NCI-H2227 (cell line): ENCODE results near the gene NTS.

Experiments used
- DNase-seq: peaks from one replicate; lab custom pipeline; 2025; ENCODE audit not compliant: unreplicated experiment; lab: John Stamatoyannopoulos, UW

Gene NTS, protein sequence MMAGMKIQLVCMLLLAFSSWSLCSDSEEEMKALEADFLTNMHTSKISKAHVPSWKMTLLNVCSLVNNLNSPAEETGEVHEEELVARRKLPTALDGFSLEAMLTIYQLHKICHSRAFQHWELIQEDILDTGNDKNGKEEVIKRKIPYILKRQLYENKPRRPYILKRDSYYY

DNA sequence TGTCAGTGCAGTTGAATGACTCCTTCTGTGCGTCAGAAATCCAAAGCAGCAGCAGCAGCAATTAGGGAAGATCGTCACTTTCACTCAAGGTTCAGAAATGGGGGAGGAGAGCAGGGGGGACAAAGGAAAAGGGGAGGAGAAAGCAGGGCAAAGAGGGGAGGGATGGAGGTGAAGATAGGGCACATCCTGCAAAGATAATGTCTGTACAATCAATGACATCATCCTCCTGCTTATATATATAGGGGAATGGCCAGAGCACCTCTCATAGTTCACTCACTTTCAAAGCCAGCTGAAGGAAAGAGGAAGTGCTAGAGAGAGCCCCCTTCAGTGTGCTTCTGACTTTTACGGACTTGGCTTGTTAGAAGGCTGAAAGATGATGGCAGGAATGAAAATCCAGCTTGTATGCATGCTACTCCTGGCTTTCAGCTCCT is at the start of gene NTS:
Gene NTS (plus strand): TSS at position 265 of the 431 bp plus-strand sequence. CDS start 109 bp downstream, at position 374.
- peak; percentile 77 for DNase-seq

DNA sequence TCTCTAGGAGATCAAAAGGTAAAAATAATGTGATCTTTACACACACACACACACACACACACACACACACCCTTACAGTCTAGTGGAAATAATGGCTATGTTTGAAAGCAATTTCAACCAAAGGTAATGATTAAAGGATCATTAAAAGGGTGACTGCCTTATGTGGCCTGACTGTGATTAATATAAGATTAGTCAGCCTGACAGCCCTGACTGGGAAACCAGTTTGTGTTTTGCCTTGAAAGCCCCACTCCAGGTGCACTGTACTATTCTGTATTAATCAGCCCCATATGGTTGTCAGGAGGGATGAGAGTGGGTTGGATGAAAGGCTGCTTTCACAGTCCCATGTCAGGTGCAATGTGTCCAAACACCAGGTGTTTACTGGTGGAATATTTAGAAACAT is 48.3 kb upstream of the NTS start:
- DNase-seq = peak; percentile 76

GRCh38 chr12:85828576-85828975 is 45.5 kb upstream of the NTS start:
- no peak for DNase-seq

GRCh38 chr12:85829391-85829790 is 44.7 kb upstream of the NTS start:
- no peak for DNase-seq

DNA sequence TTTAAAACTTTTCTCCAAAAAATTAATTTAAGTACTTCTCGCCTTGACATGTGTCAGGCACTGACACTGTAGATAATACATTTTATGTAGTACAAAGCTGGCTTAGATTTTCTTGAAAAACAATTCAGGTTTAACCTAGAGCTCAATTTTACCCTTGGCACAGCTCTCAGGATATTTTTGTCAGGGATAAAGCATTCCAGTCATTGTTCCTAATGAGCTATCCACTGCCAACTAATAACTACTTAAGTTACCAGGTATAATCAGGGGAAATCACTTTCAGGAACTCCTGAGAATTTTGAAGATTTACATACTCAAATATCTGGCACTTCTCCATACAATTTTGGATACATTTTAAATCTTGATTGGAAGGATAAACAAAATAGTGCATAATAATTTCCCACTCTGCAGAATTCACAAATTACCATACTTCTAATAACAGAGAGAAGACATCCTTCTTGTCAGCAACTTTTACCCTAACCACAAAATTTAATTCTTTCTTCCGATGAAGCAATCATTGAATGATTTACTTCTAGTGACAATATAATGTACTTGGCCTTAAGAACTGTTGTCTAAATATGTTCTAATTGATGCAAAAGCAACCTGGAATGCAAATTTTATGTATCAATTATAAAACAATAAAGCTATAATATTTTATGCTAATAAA is 42.6 kb upstream of the NTS start:
- no peak for DNase-seq

DNA sequence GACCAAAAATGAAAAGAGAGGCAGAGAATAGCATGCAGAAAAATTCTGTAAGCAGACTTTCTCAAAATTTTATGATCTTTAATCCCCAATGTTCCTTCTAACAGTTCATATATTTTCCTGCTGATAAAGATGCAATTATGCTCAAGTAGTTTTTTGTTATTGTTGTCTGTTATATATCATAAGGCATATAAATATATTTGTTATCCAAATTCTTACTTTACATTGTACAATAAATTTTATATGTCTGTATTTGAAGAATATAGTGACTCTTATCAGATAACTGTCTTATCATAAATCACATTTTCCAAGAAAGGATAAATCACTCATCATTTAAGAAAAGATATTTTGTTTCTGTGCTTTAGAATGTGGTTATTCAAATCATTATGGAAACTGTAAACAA is 40.5 kb upstream of the NTS start:
- no peak for DNase-seq

GRCh38 chr12:85834378-85834777 is 39.7 kb upstream of the NTS start:
- DNase-seq = no peak

DNA sequence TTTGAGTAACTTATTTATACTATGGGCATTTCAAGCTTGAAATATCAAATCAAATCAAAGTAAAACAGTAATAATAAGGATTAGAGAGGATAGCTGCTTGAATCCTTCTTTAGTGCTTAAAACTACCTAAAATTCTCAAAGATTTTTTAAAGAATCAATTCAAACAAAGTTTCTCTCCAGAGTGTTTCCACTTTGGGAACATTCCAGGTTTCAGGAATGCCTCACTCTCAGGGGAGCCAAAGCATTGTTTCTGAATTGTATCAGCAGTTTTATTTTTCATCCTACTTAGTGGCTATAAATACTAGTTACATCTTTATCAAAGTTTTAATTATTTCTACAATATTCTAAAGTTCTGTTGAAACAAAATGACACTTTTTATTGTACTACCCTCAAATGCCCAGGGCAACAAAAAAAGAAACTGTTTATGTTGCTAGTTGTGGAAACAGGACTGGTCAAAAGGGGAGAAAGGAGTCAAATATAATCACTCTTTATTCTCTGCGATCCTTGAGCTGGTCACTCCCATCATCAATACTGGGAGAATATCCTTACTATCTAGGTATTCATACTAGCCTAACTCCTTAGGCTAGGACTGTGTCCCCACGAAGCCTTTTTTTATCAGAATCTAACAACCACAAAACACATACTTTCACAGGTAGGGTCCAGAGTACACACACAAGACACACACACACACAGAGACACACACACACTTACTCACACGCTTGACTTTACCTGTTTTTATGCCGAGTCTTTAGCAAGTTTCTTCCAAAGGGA is 38.5 kb upstream of the NTS start:
- DNase-seq = no peak

DNA sequence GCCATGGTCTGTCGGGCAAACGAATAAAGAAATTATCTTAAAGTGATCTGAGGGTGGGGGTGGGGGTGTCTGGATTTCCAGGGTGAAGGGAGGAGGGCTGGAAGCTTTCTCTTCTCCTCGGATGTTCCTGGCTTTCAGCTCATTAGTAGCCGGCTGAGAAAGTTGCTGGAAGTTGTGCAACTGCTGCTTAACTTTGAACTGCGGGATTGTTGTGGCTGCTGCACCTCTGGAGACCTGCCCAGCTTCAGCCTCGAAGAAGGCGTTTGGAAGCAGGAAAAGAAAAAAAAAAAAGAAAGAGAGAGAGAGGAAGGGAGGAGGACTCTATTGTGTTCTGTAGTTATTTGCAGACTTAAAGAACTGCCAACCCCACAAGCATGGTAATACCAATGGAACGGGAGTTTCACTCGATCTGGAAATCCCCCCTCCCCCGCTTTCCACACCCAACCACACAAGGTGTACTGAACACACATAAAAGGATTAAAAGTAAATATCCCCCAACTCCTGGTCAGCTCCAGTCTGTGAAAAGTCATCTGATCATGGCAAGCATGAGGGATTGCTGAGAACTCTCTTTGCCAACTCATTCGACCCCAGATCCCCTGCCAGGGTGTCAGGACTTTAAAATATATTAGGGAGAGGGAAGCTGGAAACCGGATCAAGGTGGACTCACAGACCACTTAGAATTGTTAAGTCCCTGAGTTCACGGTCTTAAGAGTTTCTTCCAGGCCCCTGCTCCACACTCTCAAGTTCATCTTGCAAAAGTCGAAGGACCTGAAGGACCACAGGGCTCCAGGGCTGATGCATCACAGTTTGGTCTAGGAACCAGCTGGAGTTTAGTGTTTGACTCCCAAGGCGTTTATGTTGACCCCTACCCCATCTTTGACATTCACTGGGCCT is 37.7 kb upstream of the NTS start, which contains the start of gene RASSF9:
Gene RASSF9 (minus strand): TSS at position 213 of the 894 bp plus-strand sequence. CDS start 208 bp downstream, at position 5.
- no peak for DNase-seq

GRCh38 chr12:85843606-85844310 is 30.3 kb upstream of the NTS start:
- no peak for DNase-seq

DNA sequence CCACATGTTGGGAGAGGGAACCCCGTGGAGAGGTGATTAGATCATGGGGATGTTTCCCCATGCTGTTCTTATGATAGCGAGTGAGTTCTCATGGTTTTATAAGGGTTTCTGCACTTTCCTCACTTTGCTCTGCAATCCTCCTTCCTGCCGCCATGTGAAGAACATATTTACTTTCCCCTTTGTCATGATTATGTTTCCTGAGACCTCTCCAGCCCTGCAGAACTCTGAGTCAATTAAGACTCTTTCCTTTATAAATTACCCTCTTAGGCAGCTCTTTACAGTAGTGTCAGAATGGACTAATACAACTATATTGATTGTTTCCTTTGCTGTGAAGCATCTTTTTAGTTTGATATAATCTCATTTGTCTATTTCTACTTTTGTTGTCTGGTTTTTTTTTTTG is 24.8 kb upstream of the NTS start:
- no peak for DNase-seq

DNA sequence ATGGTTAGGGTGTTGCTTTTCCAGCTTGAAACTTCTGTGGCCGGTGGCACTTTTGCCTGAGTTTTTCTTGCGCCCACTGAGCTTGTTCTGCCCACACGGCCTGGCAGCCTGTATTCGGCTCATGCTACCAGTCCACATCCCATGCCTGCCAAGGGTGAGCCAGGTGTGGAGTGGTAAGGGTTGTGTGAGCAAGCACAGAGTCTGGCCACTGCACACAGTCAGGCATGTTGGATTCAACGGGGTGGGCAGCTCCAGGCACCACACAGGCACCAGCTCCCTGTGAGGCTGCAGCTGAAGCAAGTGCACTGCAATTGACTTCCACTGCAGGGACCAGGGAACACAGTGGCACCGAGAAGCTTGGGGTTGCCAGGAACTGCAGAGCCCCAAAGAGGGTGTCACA is 18.8 kb upstream of the NTS start:
- no peak for DNase-seq

DNA sequence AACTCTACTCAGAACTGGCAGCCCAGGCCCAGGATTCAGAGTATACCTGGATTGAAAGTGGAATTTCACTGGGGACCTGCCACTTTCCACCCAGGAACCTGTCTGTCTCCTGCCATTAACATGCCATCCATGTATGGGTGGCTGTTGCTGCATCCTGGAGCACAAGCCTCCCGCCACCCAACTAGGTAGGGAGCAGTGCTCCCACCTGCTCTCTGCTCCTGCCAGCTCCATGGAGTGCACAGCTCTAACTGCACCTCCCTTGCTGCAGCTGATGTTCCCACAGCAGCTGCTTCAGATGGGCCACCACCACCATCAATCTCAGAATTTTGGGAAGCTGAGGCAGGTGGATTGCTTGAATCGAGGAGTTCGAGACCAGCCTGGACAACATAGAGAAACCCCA is 17.1 kb upstream of the NTS start:
- DNase-seq = no peak

- peak; percentile 26 for DNase-seq
These were observed 8.2 kb upstream of the NTS start for GRCh38 chr12:85865890-85866289.

DNA sequence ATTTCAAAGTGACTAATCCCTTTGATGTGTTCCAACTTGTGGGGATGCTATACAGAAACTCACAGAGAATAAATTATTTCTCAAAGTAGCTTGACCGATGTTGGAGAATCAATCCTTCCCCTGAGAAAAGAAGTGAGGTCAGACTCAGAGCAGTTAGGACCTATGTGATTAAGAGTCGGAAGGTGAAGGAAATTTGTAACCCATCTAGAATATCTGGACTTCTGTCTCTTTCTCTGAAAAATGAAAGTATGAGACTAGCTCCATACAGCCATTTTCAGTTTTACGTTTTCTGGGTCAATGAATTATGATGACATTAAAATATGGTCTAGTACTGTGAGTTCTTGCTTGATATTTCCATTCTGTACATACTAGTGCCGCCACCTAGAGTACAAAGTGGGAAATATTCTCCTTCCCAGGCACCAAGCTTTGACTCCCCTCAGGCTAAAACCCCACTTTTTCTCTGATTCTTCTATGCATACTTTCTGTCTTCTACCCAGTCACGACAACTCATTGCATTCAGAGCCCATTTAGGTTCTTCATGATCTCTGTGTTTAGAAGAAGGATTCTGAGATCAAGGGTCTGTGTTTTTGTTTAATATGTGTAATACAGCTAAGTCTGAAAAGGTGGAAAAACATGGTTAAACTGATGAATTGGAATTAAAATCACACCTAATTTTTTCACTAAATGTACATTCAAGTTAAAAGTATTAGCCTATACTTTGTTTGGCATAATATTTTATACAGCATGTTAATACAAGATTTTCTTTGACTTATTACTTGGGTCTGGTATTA is 6.9 kb upstream of the NTS start:
- peak; percentile 68 for DNase-seq

- peak; percentile 76 for DNase-seq
These were observed 1.5 kb upstream of the NTS start for GRCh38 chr12:85872497-85873091.

- no peak for DNase-seq
These were observed 3.4 kb downstream of the NTS start for GRCh38 chr12:85877459-85877858.

DNA sequence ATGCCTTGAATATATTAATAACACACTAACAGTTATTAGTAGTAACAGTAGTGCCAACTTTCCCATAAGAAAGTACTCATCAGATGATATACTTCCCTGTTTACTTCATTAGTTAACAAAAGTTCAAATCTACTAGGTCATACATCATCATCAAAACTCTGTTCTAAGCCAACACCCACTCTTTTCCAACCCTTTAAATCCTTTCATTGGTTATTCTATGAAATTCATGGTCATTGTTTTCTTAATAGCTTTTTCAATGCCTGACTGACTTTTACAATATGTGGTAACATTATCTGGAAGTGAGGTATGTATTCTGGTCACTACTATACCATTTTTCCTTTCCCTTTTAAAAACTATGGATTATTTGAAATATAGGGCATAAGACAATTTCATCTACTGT is 9.7 kb downstream of the NTS start:
- no peak for DNase-seq

- DNase-seq = no peak
These were observed 20.6 kb downstream of the NTS start for GRCh38 chr12:85894653-85895052.
